IMR-90 (cell line): ENCODE results near the gene TRIO. TPM values are rescaled to one million over a fixed set of nuclear protein-coding genes. Genes with fewer than 3 reads are reported as not detected.

Experiments
- ATAC-seq: fragments of 200-7000 bp; cut with Tn5 transposase; 2 replicates; pipeline ENCODE4 v1.9.1; 2020; ENCODE audit warnings: low read depth, mild to moderate bottlenecking, moderate library complexity
- BruUV-seq: library from RNA; stranded (reverse); fragments of 400-500 nt; replicated peaks from 2 replicates; lab custom pipeline; 2021; lab: Mats Ljungman, UMichigan
- CTCF ChIA-PET: fragments of 300-600 bp; formaldehyde crosslinking; extraction: SDS; loops from one replicate; lab custom pipeline; 2021; ENCODE audit warnings: antibody characterized with exemption; lab: Yijun Ruan, JAX
- POLR2A ChIA-PET: fragments of 300-600 bp; sonication (Branson Sonifier 250); formaldehyde crosslinking; loops from one replicate; lab custom pipeline; 2022; ENCODE audit warnings: antibody characterized with exemption; ENCODE audit not compliant: unreplicated experiment; lab: Charles Lee
- DNase-seq: peaks from one replicate; pipeline ENCODE4 v3.0.0; 2013
- H2AFZ ChIP-seq: replicated peaks from 2 replicates; pipeline ENCODE3; 2013; ENCODE audit warnings: low read length, mild to moderate bottlenecking; ENCODE audit not compliant: poor library complexity
- H2AK5ac ChIP-seq: 2 replicates; pipeline ENCODE4 v1.6.1; 2013; ENCODE audit warnings: low read depth, low read length, inconsistent platforms
- H2AK9ac ChIP-seq: replicated peaks from 2 replicates; pipeline ENCODE3; 2013; ENCODE audit warnings: mild to moderate bottlenecking, low read depth, low read length, moderate library complexity; ENCODE audit not compliant: poor library complexity
- H2BK120ac ChIP-seq: 2 replicates; pipeline ENCODE4 v1.6.1; 2013; ENCODE audit warnings: low read depth, low read length, inconsistent platforms
- H2BK15ac ChIP-seq: 3 replicates; pipeline ENCODE4 v1.6.1; 2013; ENCODE audit warnings: low read depth, low read length, inconsistent platforms
- H2BK20ac ChIP-seq: 2 replicates; pipeline ENCODE4 v1.6.1; 2013; ENCODE audit warnings: low read depth, mild to moderate bottlenecking, inconsistent platforms, low read length, moderate library complexity
- H2BK5ac ChIP-seq: 2 replicates; pipeline ENCODE4 v1.6.1; 2013; ENCODE audit warnings: mild to moderate bottlenecking, low read depth, low read length, inconsistent platforms; ENCODE audit not compliant: poor library complexity, severe bottlenecking
- H3K14ac ChIP-seq: replicated peaks from 2 replicates; pipeline ENCODE4 v1.6.1; 2013; ENCODE audit warnings: low read depth, low read length, inconsistent platforms
- H3K18ac ChIP-seq: 2 replicates; pipeline ENCODE4 v1.6.1; 2013; ENCODE audit warnings: low read depth, low read length, control low read depth
- H3K23ac ChIP-seq: 2 replicates; pipeline ENCODE4 v1.6.1; 2013; ENCODE audit warnings: low read depth, low read length, inconsistent platforms
- H3K27ac ChIP-seq: 2 replicates; pipeline ENCODE4 v1.5.1; 2013; ENCODE audit warnings: mild to moderate bottlenecking, control low read depth, low read length; ENCODE audit not compliant: insufficient read depth
- H3K27me3 ChIP-seq: 2 replicates; pipeline ENCODE4 v1.6.1; 2013; ENCODE audit warnings: low read length; ENCODE audit not compliant: control insufficient read depth, insufficient read depth
- H3K36me3 ChIP-seq: 2 replicates; pipeline ENCODE4 v1.6.1; 2013; ENCODE audit warnings: low read length, mixed read lengths; ENCODE audit not compliant: control insufficient read depth, insufficient read depth
- H3K4ac ChIP-seq: 2 replicates; pipeline ENCODE4 v1.6.1; 2013; ENCODE audit warnings: low read depth, low read length, inconsistent platforms
- H3K4me1 ChIP-seq: 2 replicates; pipeline ENCODE4 v1.6.1; 2013; ENCODE audit warnings: low read length, mixed read lengths; ENCODE audit not compliant: control insufficient read depth, insufficient read depth
- H3K4me2 ChIP-seq: 2 replicates; pipeline ENCODE4 v1.6.1; 2013; ENCODE audit warnings: low read depth, mild to moderate bottlenecking, control low read depth, low read length, moderate library complexity
- H3K4me3 ChIP-seq: 2 replicates; pipeline ENCODE4 v1.5.1; 2013; ENCODE audit warnings: low read depth, mild to moderate bottlenecking, control low read depth, low read length, moderate library complexity; ENCODE audit not compliant: insufficient read depth
- H3K56ac ChIP-seq: 2 replicates; pipeline ENCODE4 v1.6.1; 2013; ENCODE audit warnings: low read length, inconsistent platforms; ENCODE audit not compliant: insufficient read depth; ENCODE audit errors: extremely low read depth
- H3K79me1 ChIP-seq, 2 experiments: 2 replicates each; pipeline ENCODE4 v1.6.1; 2013; ENCODE audit warnings: low read length in 2 of 2, inconsistent platforms in 1 of 2, low read depth in 1 of 2
- H3K9ac ChIP-seq: 2 replicates; pipeline ENCODE4 v1.6.1; 2013; ENCODE audit warnings: low read depth, low read length, control low read depth
- H3K9me1 ChIP-seq: 2 replicates; pipeline ENCODE4 v1.6.1; 2013; ENCODE audit warnings: low read length, inconsistent platforms; ENCODE audit not compliant: insufficient read depth
- H3K9me3 ChIP-seq: 2 replicates; pipeline ENCODE4 v1.6.1; 2013; ENCODE audit warnings: low read length; ENCODE audit not compliant: control insufficient read depth, insufficient read depth
- H4K20me1 ChIP-seq: 2 replicates; pipeline ENCODE4 v1.6.1; 2013; ENCODE audit warnings: low read length, inconsistent platforms; ENCODE audit not compliant: insufficient read depth
- H4K5ac ChIP-seq: 2 replicates; pipeline ENCODE4 v1.6.1; 2013; ENCODE audit warnings: mild to moderate bottlenecking, low read depth, low read length, control low read depth
- H4K8ac ChIP-seq, 2 experiments: 2 replicates each; pipeline ENCODE4 v1.6.1; 2013; ENCODE audit warnings: low read depth in 2 of 2, low read length in 2 of 2, control low read depth in 1 of 2, inconsistent platforms in 1 of 2
- H4K91ac ChIP-seq: 2 replicates; pipeline ENCODE4 v1.6.1; 2013; ENCODE audit warnings: low read depth, low read length, inconsistent platforms; ENCODE audit not compliant: insufficient read depth
- FOS ChIP-seq: fragments of 150-350 bp; IDR thresholded peaks from 2 replicates; pipeline ENCODE4 v1.6.1; 2016; ENCODE audit warnings: low read depth, low read length
- MAFK ChIP-seq: IDR thresholded peaks from 2 replicates; pipeline ENCODE4 v1.6.1; 2012; ENCODE audit warnings: low read depth, low read length, improper control_type of control experiment
- NFE2L2 ChIP-seq: fragments of 150-350 bp; IDR thresholded peaks from 2 replicates; pipeline ENCODE4 v1.6.1; 2016; ENCODE audit warnings: low read depth, mild to moderate bottlenecking, low read length
- POLR2A ChIP-seq: IDR thresholded peaks from 2 replicates; pipeline ENCODE4 v1.6.1; 2012; ENCODE audit warnings: mild to moderate bottlenecking, low read depth, low read length
- RAD21 ChIP-seq: IDR thresholded peaks from 2 replicates; pipeline ENCODE4 v1.6.1; 2012; ENCODE audit warnings: low read length, improper control_type of control experiment
- RCOR1 ChIP-seq: IDR thresholded peaks from 2 replicates; pipeline ENCODE4 v1.6.1; 2012; ENCODE audit warnings: mild to moderate bottlenecking, low read length, improper control_type of control experiment; ENCODE audit not compliant: insufficient replicate concordance
- SMC3 ChIP-seq: fragments of 150-350 bp; IDR thresholded peaks from 2 replicates; pipeline ENCODE4 v1.6.1; 2016; ENCODE audit warnings: low read depth, mild to moderate bottlenecking, antibody characterized with exemption, low read length, moderate library complexity
- WGBS, 2 experiments: methylation state at CpG; one replicate each; pipeline versions ENCODE4 v1.1.5 to v1.1.7; 2013; ENCODE audit warnings: missing lambda C conversion rate in 2 of 2; ENCODE audit not compliant: insufficient read length in 1 of 2; ENCODE audit errors: extremely low coverage in 2 of 2; 5-methylcytosine and 5-hydroxymethylcytosine counted together
- dilution Hi-C: fragments of 300-500 bp; cut with HindIII; formaldehyde crosslinking; loops from one replicate; pipeline ENCODE4 v1.14.3; 2018; ENCODE audit warnings: low sequenced_read_pairs; ENCODE audit not compliant: unreplicated experiment
- in situ Hi-C: fragments of 300-500 bp; cut with MboI; formaldehyde crosslinking; loops from 3 replicates; pipeline ENCODE4 v1.14.3; 2019; ENCODE audit warnings: low sequenced_read_pairs, inconsistent platforms, mixed read lengths
- intact Hi-C: fragments of 100-400 bp; cut with micrococcal nuclease; formaldehyde crosslinking; loops from 2 replicates; pipeline ENCODE4 v1.10.0; 2022
- polyA plus RNA-seq, 3 experiments: library from polyadenylated mRNA; depleted of rRNA; stranded (reverse); fragments of >200 nt; gene quantifications; 2 replicates each; pipeline ENCODE4 v1.2.3, GENCODE V29; 2012; ENCODE audit warnings: low replicate concordance in 1 of 3
- total RNA-seq: library from RNA; depleted of rRNA; stranded (reverse); fragments of >200 nt; gene quantifications from 2 replicates; pipeline ENCODE4 v1.2.3, GENCODE V29; 2012
- TF ChIP-seq, protein P1 (sequence below): fragments of 150-350 bp; IDR thresholded peaks from 2 replicates; pipeline ENCODE4 v1.6.1; 2017; ENCODE audit warnings: mild to moderate bottlenecking, antibody characterized with exemption, low read length, low read depth
- TF ChIP-seq, protein P2 (sequence below): fragments of 150-350 bp; IDR thresholded peaks from 2 replicates; pipeline ENCODE4 v1.6.1; 2016; ENCODE audit warnings: low read depth, mild to moderate bottlenecking, low read length, moderate library complexity, borderline replicate concordance

Gene TRIO
- total and polyA plus RNA-seq, 2 of the 4 experiments (the other 2 are of a cell fraction) = 206 to 522 TPM

DNA sequence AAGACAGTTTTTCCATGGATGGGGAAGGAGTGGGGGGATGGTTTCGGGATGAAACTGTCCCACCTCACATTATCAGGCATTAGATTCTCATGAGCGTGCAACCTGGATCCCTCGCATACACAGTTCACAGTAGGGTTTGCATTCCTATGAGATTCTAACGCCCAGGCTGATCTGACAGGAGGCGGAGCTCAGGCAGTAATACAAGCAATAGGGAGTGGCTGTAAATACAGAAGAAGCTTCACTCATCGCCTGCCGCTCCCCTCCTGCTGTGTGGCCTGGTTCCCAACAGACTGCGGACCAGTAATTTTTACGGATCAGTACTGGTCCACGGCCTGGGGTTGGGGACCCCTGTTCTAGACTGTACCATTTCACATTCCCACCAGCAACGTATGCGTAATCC is 370.1 kb downstream of the TRIO start:
- 28% methylated on average over 2 of the region's 12 CpGs; no CpG with 5 or more reads in 1 of the 2 experiments for WGBS, 2 experiments

More for the DNA sequence above, 370.1 kb downstream of the TRIO start:
- Histone ChIP-seq H4K8ac (no peak overlapping the region), H2BK15ac (no peak overlapping the region), H3K14ac (no peak overlapping the region), H3K9me1 (peaks cover 6% of the 10 kb centered on the region), H3K9me3 (no peaks in the 10 kb centered on the region), H3K27ac (no peak overlapping the region), H2BK5ac (no peak overlapping the region), H2BK20ac (no peak overlapping the region), H3K23ac (no peak overlapping the region), H3K56ac (no peak overlapping the region), H3K4me2 (no peak overlapping the region), H3K27me3 (no peaks in the 10 kb centered on the region), H4K20me1 (peaks cover 41% of the 10 kb centered on the region), H3K4me3 (no peak overlapping the region), H3K79me1 (peaks cover 0 to 19% of the 10 kb centered on the region in 2 experiments; a peak in 2 of 4 replicates), H2BK120ac (no peak overlapping the region), H3K4ac (no peak overlapping the region), H3K18ac (no peak overlapping the region), H4K91ac (no peak overlapping the region), H3K36me3 (peaks cover 17% of the 10 kb centered on the region), H2AFZ (no peak overlapping the region), H3K4me1 (no peaks in the 10 kb centered on the region), H2AK9ac (no peak overlapping the region), H4K5ac (no peak overlapping the region), H2AK5ac (no peak overlapping the region), H3K9ac (no peak overlapping the region)
- no TSS peak for BruUV-seq
- in situ Hi-C loops (no loop called here), intact Hi-C loops (loop anchor here (5.0 kb wide), 1 partner anchor 134 kb away; no protein-coding TSS in a partner anchor), dilution Hi-C loops (no loop called here)
- TF ChIP-seq MAFK (no peak), POLR2A (no peak), SMC3 (no peak), FOS (no peak), RCOR1 (no peak), RAD21 (no peak), NFE2L2 (no peak)
- TF ChIP-seq, protein P1, sequence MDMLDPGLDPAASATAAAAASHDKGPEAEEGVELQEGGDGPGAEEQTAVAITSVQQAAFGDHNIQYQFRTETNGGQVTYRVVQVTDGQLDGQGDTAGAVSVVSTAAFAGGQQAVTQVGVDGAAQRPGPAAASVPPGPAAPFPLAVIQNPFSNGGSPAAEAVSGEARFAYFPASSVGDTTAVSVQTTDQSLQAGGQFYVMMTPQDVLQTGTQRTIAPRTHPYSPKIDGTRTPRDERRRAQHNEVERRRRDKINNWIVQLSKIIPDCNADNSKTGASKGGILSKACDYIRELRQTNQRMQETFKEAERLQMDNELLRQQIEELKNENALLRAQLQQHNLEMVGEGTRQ = no peak
- TF ChIP-seq, protein P2, sequence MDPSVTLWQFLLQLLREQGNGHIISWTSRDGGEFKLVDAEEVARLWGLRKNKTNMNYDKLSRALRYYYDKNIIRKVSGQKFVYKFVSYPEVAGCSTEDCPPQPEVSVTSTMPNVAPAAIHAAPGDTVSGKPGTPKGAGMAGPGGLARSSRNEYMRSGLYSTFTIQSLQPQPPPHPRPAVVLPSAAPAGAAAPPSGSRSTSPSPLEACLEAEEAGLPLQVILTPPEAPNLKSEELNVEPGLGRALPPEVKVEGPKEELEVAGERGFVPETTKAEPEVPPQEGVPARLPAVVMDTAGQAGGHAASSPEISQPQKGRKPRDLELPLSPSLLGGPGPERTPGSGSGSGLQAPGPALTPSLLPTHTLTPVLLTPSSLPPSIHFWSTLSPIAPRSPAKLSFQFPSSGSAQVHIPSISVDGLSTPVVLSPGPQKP = no peak
- CTCF ChIA-PET = no interaction called here
- POLR2A ChIA-PET = interaction anchor here (0.6 kb wide), 1 partner anchor 20 kb away, joined by 3 read pairs; no protein-coding TSS in a partner anchor
- ATAC-seq (peak; percentile 59), DNase-seq (peak; percentile 21)
